ENCODE results near the gene CEP120.

The CEP120 gene

DNA sequence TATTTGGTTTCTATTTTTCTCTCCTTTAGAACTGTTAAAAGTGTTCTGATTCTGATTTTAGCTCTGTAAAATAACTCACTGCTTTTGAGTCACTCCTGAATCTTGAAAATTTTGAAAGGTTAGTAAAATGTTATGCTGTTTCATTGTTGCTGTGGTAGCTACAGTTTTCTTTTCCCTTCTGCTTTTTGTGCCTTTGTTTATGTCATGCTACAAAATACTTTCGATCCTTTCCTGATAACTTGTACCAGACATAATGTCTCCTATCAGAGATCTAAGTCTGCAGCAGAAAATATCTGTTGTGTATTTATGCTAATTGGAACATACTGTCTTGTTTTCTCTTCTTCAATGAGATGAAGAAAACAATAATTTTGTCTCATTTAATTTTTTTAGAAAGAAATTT is 26.9 kb upstream of the CEP120 start:
- DNase-seq (ENCODE audit: low read depth, low spot score), result no peak
- TF ChIP-seq, protein P1, sequence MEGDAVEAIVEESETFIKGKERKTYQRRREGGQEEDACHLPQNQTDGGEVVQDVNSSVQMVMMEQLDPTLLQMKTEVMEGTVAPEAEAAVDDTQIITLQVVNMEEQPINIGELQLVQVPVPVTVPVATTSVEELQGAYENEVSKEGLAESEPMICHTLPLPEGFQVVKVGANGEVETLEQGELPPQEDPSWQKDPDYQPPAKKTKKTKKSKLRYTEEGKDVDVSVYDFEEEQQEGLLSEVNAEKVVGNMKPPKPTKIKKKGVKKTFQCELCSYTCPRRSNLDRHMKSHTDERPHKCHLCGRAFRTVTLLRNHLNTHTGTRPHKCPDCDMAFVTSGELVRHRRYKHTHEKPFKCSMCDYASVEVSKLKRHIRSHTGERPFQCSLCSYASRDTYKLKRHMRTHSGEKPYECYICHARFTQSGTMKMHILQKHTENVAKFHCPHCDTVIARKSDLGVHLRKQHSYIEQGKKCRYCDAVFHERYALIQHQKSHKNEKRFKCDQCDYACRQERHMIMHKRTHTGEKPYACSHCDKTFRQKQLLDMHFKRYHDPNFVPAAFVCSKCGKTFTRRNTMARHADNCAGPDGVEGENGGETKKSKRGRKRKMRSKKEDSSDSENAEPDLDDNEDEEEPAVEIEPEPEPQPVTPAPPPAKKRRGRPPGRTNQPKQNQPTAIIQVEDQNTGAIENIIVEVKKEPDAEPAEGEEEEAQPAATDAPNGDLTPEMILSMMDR (IDR thresholded peaks at IDR 0.05; ENCODE audit: insufficient read depth, low read length, missing control alignments), result no peak
- ChIA-PET POLR2A (no interaction called here), CTCF (interaction anchor here (1.1 kb wide), 1 partner anchor 27 kb away, joined by 3 read pairs; the partner anchor contains the start of gene CEP120)
- H3K4me3 ChIP-seq (ENCODE audit: low read depth, low read length), result no peak overlapping the region

DNA sequence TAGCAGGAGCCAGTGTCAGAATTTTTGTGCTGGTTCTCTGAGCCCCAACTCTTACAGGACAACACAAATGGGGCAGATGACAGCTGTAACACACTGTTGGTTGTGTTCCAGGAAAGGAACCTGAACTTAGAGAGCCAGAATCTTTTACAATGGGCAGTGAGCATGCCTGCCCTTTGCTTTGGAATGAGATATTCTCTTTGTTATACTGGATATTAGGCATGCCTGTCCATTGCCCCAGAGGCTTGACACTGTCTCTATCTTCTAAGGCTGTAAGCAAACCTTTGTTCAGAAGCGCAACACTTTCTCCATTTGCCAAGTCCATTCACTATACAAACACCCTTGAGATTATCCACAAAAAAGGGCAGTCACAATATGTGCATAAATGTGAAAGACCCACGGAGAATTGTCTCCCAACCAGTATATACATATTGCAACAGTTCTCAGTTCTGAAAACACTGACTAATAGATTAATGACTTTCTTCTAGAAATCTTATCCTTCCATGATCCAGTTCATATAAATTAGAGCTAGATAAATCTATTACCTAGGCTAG is 26.3 kb upstream of the CEP120 start:
- ChIA-PET CTCF (interaction anchor here (1.1 kb wide), 1 partner anchor 26 kb away, joined by 3 read pairs; the partner anchor contains the start of gene CEP120), POLR2A (no interaction called here)
- TF ChIP-seq, protein P1 (IDR thresholded peaks at IDR 0.05; ENCODE audit: insufficient read depth, low read length, missing control alignments), result no peak
- DNase-seq (ENCODE audit: low read depth, low spot score), result no peak
- H3K4me3 ChIP-seq (ENCODE audit: low read depth, low read length), result no peak overlapping the region

DNA sequence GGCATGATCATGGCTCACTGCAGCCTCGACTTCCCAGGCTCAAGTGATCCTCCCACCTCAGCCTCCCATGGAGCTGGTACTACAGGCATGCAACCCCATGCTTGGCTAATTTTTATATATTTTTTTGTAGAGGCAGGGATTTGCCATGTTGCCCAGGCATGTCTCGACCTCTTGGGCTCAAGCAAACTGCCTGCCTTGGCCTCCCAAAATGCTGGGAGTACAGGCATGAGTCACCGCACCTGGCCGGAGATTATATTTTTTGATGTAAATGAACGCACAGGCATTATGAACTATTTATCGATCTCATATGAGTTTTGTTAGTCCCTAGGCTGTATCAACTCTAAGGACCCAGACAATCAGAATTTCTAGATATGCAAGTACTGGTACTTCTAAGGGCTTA is 25.5 kb upstream of the CEP120 start:
- no peak overlapping the region for H3K4me3 ChIP-seq (ENCODE audit: low read depth, low read length)
- no peak for DNase-seq (ENCODE audit: low read depth, low spot score)
- POLR2A ChIA-PET, result no interaction called here
- CTCF ChIA-PET, result no interaction called here
- TF ChIP-seq, protein P1 (IDR thresholded peaks at IDR 0.05; ENCODE audit: insufficient read depth, low read length, missing control alignments), result no peak

DNA sequence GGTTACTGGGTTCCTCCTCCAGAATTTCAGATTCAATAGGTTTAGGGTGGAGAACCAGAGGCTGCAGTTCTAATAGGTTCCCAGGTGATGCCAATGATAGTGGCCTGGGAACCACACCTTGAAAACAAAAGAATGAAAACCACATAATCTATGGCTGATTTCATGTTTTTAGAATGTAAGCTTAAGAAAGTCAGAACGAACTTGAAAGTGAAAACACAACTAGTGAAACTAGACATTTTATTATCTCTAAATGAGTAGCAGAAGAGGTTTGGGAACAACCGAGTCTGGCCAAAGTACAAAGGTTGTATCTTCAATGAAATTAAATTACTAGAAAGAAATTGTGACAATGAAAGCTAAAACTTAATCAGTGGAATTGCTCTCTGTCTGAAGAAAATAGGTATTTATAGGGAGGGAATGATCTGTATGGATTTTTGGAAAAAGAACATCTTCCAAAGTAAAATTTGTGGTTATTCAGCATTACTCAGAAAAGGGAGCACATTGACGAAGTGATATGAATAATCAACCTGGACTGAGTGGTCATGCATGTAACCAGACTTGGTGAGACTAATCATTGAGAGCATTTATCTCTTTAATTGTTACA is 24.9 kb upstream of the CEP120 start:
- ChIA-PET CTCF (no interaction called here), POLR2A (no interaction called here)
- H3K4me3 ChIP-seq (ENCODE audit: low read depth, low read length), result no peak overlapping the region
- DNase-seq (ENCODE audit: low read depth, low spot score), result no peak
- TF ChIP-seq, protein P1 (IDR thresholded peaks at IDR 0.05; ENCODE audit: insufficient read depth, low read length, missing control alignments), result no peak

DNA sequence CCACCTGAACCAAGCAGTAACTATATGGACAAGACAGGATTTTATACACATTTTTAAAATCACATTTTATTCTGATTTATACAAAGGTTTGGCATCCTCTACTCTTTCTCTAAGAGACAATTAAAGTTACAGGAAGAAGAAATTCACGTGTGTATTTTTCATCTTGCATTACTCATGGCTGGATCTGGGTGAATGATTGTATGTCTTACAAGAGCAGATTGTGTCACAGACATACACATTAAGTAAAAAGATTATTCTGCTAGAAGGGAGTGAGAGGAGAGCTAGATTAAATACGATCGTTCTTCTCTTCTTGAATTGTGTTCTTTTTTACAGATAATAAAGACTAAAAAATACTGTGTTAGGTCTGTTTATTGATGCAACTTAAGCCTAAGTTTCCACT is 20.8 kb upstream of the CEP120 start:
- no peak overlapping the region for H3K4me3 ChIP-seq (ENCODE audit: low read depth, low read length)
- no peak for DNase-seq (ENCODE audit: low read depth, low spot score)
- POLR2A ChIA-PET, result no interaction called here
- CTCF ChIA-PET, result interaction anchor here (1.0 kb wide), 1 partner anchor 20 kb away, joined by 3 read pairs; no protein-coding TSS in a partner anchor
- TF ChIP-seq, protein P1 (IDR thresholded peaks at IDR 0.05; ENCODE audit: insufficient read depth, low read length, missing control alignments), result no peak

DNA sequence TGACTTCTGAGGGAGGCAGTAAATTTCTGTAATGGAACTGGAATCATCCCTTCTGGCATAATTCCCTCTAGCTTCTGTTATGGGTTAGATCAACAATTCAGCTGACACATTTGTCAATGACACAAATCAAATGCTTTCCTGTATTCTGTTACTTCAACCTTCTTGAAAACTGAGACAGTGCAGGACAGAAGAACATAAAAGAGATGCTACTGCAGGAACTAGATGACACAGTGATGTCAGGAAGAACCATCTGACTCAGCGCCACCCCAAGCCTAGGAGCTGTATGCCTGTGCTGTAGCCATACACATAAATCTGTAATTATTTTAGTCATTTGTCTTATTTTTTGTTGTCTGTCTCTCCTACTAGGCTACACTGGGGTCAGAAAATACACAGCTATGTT is 18.2 kb upstream of the CEP120 start:
- ChIA-PET POLR2A (no interaction called here), CTCF (no interaction called here)
- TF ChIP-seq, protein P1 (IDR thresholded peaks at IDR 0.05; ENCODE audit: insufficient read depth, low read length, missing control alignments), result no peak
- no peak overlapping the region for H3K4me3 ChIP-seq (ENCODE audit: low read depth, low read length)
- no peak for DNase-seq (ENCODE audit: low read depth, low spot score)
